Endothelial cell of umbilical vein (primary cell): Measurements from ENCODE around the gene UBE3B. TPM values are rescaled to one million over a fixed set of nuclear protein-coding genes. Genes with fewer than 3 reads are reported as not detected.

Experiments used
- BruUV-seq: library from RNA; stranded (reverse); fragments of 400-500 nt; replicated peaks from 2 replicates; lab custom pipeline; 2021; lab: Mats Ljungman, UMichigan
- CTCF ChIA-PET: fragments of 300-600, 350-600 bp; sonication (Branson Sonifier 250); formaldehyde crosslinking; loops from one replicate; lab custom pipeline; 2021; ENCODE audit warnings: antibody characterized with exemption, inconsistent platforms; lab: Charles Lee
- POLR2A ChIA-PET: fragments of 300-600, 350-600 bp; sonication (Branson Sonifier 250); formaldehyde crosslinking; loops from one replicate; lab custom pipeline; 2021; ENCODE audit warnings: antibody characterized with exemption, inconsistent platforms; lab: Charles Lee
- DNase-seq: peaks from one replicate; pipeline ENCODE4 v3.0.0-alpha.2; 2011; ENCODE audit warnings: low read depth, low spot score
- FAIRE-seq: peaks from 2 replicates; lab custom pipeline; 2011; peaks lifted over from hg19 to GRCh38; lab: Jason Lieb, UNC
- H2AFZ ChIP-seq: 2 replicates; pipeline ENCODE4 v1.6.0; 2012; ENCODE audit warnings: low read depth, low read length, control low read depth, inconsistent platforms
- H3K27ac ChIP-seq: 2 replicates; pipeline ENCODE4 v1.5.1; 2011; ENCODE audit warnings: low read depth, mild to moderate bottlenecking, control low read depth, low read length, moderate library complexity; ENCODE audit not compliant: insufficient read depth
- H3K27me3 ChIP-seq, 2 experiments: 2 replicates each; pipeline versions ENCODE4 v1.6.0 to v1.6.1; 2011; ENCODE audit warnings: low read length in 2 of 2, mixed read lengths in 1 of 2; ENCODE audit not compliant: control insufficient read depth in 2 of 2, insufficient read depth in 2 of 2
- H3K36me3 ChIP-seq, 2 experiments: 2 replicates in 1 of 2; 3 replicates in 1 of 2; pipeline ENCODE4 v1.5.1; 2011; ENCODE audit warnings: low read length in 2 of 2, mild to moderate bottlenecking in 1 of 2, moderate library complexity in 1 of 2; ENCODE audit not compliant: control insufficient read depth in 2 of 2, insufficient read depth in 2 of 2; ENCODE audit errors: extremely low read depth in 1 of 2
- H3K4me1 ChIP-seq: 3 replicates; pipeline ENCODE4 v1.5.1; 2011; ENCODE audit warnings: mild to moderate bottlenecking, low read length; ENCODE audit not compliant: control insufficient read depth, insufficient read depth; ENCODE audit errors: extremely low read depth
- H3K4me2 ChIP-seq: 2 replicates; pipeline ENCODE4 v1.6.1; 2011; ENCODE audit warnings: low read length, control low read depth, mixed read lengths; ENCODE audit not compliant: insufficient read depth
- H3K4me3 ChIP-seq, 3 experiments: fragments of 200-600 bp in 1 of 3; sonication (generic), shearing (Covaris generic) in 1 of 3; replicated peaks in 1 of 3; 2 replicates each; pipeline ENCODE4 v1.5.1; 2011 to 2016; ENCODE audit warnings: control low read depth in 3 of 3, low read length in 3 of 3, mild to moderate bottlenecking in 2 of 3, inconsistent platforms in 1 of 3, low read depth in 1 of 3, moderate library complexity in 1 of 3; ENCODE audit not compliant: insufficient read depth in 1 of 3
- H3K79me2 ChIP-seq: 2 replicates; pipeline ENCODE4 v1.6.0; 2012; ENCODE audit warnings: low read length, inconsistent platforms; ENCODE audit not compliant: control insufficient read depth, insufficient read depth
- H3K9ac ChIP-seq: replicated peaks from 2 replicates; pipeline ENCODE3; 2011; ENCODE audit warnings: low read length, control low read depth; ENCODE audit not compliant: insufficient read depth; ENCODE audit errors: extremely low read depth
- H3K9me1 ChIP-seq: replicated peaks from 3 replicates; pipeline ENCODE4 v1.6.0; 2011; ENCODE audit warnings: mild to moderate bottlenecking, low read length; ENCODE audit not compliant: control insufficient read depth, insufficient read depth; ENCODE audit errors: extremely low read depth
- H3K9me3 ChIP-seq: replicated peaks from 2 replicates; pipeline ENCODE4 v1.5.1; 2012; ENCODE audit warnings: low read length, inconsistent platforms; ENCODE audit not compliant: control insufficient read depth, insufficient read depth
- H4K20me1 ChIP-seq: replicated peaks from 2 replicates; pipeline ENCODE3; 2011; ENCODE audit warnings: mild to moderate bottlenecking, low read length; ENCODE audit not compliant: control insufficient read depth, insufficient read depth; ENCODE audit errors: extremely low read depth
- CTCF ChIP-seq, 2 donors: IDR thresholded peaks; 1 replicate in 1 of 2; 2 replicates in 1 of 2; pipeline ENCODE4 v1.5.1; 2011; ENCODE audit warnings: low read length in 2 of 2, mild to moderate bottlenecking in 2 of 2, moderate library complexity in 2 of 2, control low read depth in 1 of 2, inconsistent platforms in 1 of 2, low read depth in 1 of 2; ENCODE audit not compliant: insufficient read depth in 1 of 2; ENCODE audit errors: extremely low read depth in 1 of 2
- EZH2 ChIP-seq: IDR thresholded peaks from 2 replicates; pipeline ENCODE4 v1.6.1; 2012; ENCODE audit warnings: borderline replicate concordance, low read depth, mild to moderate bottlenecking, moderate library complexity, low read length, inconsistent platforms; ENCODE audit not compliant: severe bottlenecking
- FOS ChIP-seq: IDR thresholded peaks from 2 replicates; pipeline ENCODE4 v1.6.1; 2011; ENCODE audit warnings: mild to moderate bottlenecking, low read length, moderate library complexity, borderline replicate concordance; ENCODE audit not compliant: insufficient read depth
- JUN ChIP-seq: IDR thresholded peaks from 2 replicates; pipeline ENCODE4 v1.6.1; 2011; ENCODE audit warnings: borderline replicate concordance, low read depth; ENCODE audit not compliant: insufficient read length, insufficient read depth
- MAX ChIP-seq: IDR thresholded peaks from 2 replicates; pipeline ENCODE4 v1.6.1; 2011; ENCODE audit not compliant: insufficient read depth, insufficient read length
- POLR2A ChIP-seq: IDR thresholded peaks from 2 replicates; pipeline ENCODE4 v1.6.1; 2012; ENCODE audit warnings: low read depth, mild to moderate bottlenecking, control low read depth, low read length
- dilution Hi-C: fragments of 300-500 bp; cut with MboI; formaldehyde crosslinking; loops from one replicate; pipeline ENCODE4 v1.15.0; 2019; ENCODE audit warnings: low sequenced_read_pairs; ENCODE audit not compliant: extremely low pct_ligation_motif_present
- intact Hi-C: fragments of 100-400 bp; cut with micrococcal nuclease; formaldehyde crosslinking; loops from one replicate; pipeline ENCODE4 v1.10.0; 2022
- polyA plus RNA-seq, 4 experiments: library from polyadenylated mRNA; depleted of rRNA in 3 of 4; stranded (reverse) in 3 of 4; unstranded in 1 of 4; fragments of >200 nt; gene quantifications; 2 replicates each; pipeline versions ENCODE4 v1.2.1 to v1.2.3, GENCODE V29; 2011 to 2012; ENCODE audit warnings: missing spikeins in 1 of 4
- total RNA-seq: library from RNA; stranded (reverse); gene quantifications from 2 replicates; pipeline ENCODE4 v1.2.3, GENCODE V29; 2021

Gene UBE3B
- total and polyA plus RNA-seq, 2 donors (not counting 3 experiments of a cell fraction or from before 2014, with no cell fraction given), result 24.9 to 40.8 TPM

- no peak overlapping the region for H3K9ac ChIP-seq
- TF ChIP-seq CTCF (IDR thresholded peaks at IDR 0.05; ENCODE audit: extremely low read depth in 1 of 2, insufficient read depth in 1 of 2, low read depth in 1 of 2, low read length in 2 of 2) (no peak), MAX (no peak), JUN (no peak), EZH2 (no peak), FOS (no peak), POLR2A (no peak)
- no peaks in the 10 kb centered on the region for H3K79me2 ChIP-seq
- no peak overlapping the region for H3K27ac ChIP-seq
- DNase-seq (no peak), FAIRE-seq (no peak)
- H3K4me3 ChIP-seq, result no peak overlapping the region
- no TSS peak for BruUV-seq
- no peaks in the 10 kb centered on the region for H3K9me1 ChIP-seq
- no peak overlapping the region for H2AFZ ChIP-seq
- CTCF ChIA-PET, result interaction anchor here (0.6 to 1.1 kb wide), 2 partner anchors 11 to 220 kb away, joined by 3 read pairs; no protein-coding TSS in a partner anchor
- POLR2A ChIA-PET, result interaction anchor here (0.6 kb wide), 1 partner anchor 421 kb away, joined by 3 read pairs; no protein-coding TSS in a partner anchor
- H3K4me1 ChIP-seq, result no peaks in the 10 kb centered on the region
- H4K20me1 ChIP-seq, result no peaks in the 10 kb centered on the region
- intact Hi-C loops (no loop called here), dilution Hi-C loops (no loop called here)
- H3K36me3 ChIP-seq, result no peaks in the 10 kb centered on the region
- H3K9me3 ChIP-seq, result no peaks in the 10 kb centered on the region
- H3K27me3 ChIP-seq, result peaks cover 0 to 2% of the 10 kb centered on the region in 2 experiments
- no peak overlapping the region for H3K4me2 ChIP-seq
These were observed 77.3 kb downstream of the UBE3B start for GRCh38 chr12:109554761-109555160.
